OCI-LY1 (cell line): ENCODE measurements around the gene HYAL3.

Source experiments
- CTCF ChIP-seq: fragments of 200-600 bp; sonication (generic), shearing (Covaris generic); IDR thresholded peaks from 2 replicates; pipeline ENCODE4 v1.5.1; 2017; ENCODE audit warnings: mild to moderate bottlenecking, antibody characterized with exemption, low read length, moderate library complexity, mixed read lengths
- EZH2 ChIP-seq: fragments of 200-600 bp; sonication (generic), shearing (Covaris generic); IDR thresholded peaks from 2 replicates; pipeline ENCODE4 v1.8.0; 2017; ENCODE audit warnings: borderline replicate concordance, mixed run types, mild to moderate bottlenecking, antibody characterized with exemption, low read length, moderate library complexity, mixed read lengths

- TF ChIP-seq CTCF (no peak), EZH2 (no peak)
These were observed 900 bp upstream of the HYAL3 start for GRCh38 chr3:50299929-50300680.
